COR-L47 (cell line): ENCODE results near the gene ATOH7.
"Not testable (repeated sequence)": the region's sequence is repeated elsewhere in the genome, so short reads cannot be mapped to it uniquely, and the experiment has no call there.

Experiments
- DNase-seq: peaks from one replicate; lab custom pipeline; 2025; lab: John Stamatoyannopoulos, UW

Gene ATOH7

DNA sequence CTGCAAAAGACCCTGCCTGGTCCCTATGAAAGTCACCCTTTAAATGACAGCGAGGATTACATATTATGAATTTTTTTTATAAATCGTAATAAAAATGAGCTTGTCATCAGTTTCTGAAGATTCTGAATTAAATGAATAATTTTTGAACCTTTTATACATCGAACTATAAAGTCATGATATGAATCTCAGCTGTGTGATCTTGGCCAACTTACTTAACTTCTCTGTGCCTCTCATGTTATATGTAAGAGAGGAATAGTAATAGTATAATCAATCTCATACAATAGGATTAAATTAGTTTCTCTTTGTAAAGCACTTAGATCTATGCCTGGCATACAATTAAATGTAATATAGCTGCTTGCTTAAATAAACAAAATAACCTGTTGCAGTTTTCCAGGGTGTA is 5.3 kb upstream of the ATOH7 start:
- DNase-seq, result no peak

DNA sequence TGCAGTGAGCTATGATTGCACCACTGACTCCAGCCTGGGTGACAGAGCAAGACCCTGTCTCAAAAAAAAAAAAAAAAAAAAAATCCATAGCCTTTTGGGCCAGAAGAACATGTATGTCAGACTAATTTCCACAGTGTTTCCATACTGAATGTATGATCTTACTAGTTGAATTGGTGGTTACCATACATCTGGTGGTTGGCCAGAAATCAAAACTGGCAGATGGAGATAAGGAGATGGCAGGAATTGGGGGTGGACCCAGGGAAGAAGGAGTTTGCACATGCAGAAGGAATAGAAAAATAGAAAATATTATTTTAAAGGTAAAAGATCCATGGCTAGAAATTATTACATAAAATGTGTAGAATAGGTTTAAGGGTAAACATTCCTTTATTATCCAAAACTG is 3.7 kb upstream of the ATOH7 start:
- DNase-seq, result no peak

- no peak for DNase-seq
These were observed 3.2 kb upstream of the ATOH7 start for GRCh38 chr10:68235111-68235510.

DNA sequence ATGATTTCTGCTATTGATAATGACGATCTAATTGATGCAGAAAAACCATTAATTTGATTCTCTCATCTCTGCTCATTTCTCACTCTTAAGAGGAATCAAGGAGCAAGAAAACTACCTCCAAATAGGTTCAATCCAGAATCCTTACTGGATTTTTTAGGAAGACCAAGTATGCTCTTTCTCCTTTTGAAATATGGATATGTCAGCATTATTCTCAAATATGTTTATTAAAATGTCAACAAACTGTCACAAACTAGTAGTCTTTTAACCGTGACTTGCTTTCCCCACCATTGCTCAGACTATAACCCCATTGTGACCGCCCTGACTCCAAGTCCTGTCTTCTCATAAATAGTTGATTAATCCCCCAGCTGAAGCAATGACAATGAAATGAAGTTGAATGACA is 1.1 kb upstream of the ATOH7 start:
- DNase-seq, result no peak

DNA sequence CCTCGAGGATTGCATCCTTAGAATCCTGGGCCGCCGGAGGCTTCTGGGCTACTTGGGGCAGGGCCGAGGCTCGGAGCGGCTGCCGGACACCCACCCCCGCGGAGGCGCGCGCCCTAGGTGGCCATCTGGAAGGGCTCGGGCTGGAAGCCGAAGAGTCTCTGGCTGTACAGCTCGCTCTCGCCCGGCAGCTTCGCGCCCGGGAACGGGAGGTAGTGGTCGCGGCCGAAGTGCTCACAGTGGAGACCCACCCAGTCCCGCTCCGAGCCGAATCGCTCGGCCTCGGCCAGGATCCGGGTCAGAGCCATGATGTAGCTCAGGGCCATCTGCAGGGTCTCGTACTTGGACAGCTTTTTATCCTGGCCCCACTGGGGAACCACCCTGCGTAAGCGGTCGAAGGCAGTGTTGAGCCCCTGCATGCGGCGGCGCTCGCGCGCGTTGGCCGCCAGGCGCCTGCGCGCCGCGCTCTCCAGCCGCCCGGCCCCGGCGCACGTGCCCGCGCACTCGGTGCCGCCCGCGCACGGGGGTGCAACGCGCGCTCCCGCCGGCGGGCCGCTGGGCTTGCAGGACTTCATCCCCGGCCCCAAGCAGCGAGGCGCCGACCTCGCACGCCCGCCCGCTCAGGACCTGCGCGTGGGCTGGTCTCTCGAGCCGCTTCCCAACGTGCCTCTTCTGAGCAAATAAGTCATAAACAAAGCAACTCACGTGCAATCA is 652 bp downstream of the ATOH7 start:
- peak; percentile 64 for DNase-seq

GRCh38 chr10:68230268-68230667 is 1.6 kb downstream of the ATOH7 start:
- no peak for DNase-seq

DNA sequence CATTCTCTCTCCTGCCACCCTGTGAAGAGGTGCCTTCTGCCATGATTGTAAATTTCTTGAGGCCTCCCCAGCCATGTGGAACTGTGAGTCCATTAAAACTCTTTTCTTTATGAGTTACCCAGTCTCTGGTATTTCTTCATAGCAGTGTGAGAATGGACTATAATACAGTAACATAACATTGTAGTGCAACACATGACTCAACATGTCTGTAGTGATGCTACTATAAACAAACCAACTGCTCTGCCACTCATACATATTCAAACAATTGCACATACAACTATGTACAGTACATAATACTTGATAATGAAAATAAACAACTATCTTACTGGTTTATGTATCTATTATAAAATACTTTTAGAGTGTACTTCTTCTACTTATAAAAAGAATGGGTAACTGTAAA is 7.1 kb downstream of the ATOH7 start:
- no peak for DNase-seq

DNA sequence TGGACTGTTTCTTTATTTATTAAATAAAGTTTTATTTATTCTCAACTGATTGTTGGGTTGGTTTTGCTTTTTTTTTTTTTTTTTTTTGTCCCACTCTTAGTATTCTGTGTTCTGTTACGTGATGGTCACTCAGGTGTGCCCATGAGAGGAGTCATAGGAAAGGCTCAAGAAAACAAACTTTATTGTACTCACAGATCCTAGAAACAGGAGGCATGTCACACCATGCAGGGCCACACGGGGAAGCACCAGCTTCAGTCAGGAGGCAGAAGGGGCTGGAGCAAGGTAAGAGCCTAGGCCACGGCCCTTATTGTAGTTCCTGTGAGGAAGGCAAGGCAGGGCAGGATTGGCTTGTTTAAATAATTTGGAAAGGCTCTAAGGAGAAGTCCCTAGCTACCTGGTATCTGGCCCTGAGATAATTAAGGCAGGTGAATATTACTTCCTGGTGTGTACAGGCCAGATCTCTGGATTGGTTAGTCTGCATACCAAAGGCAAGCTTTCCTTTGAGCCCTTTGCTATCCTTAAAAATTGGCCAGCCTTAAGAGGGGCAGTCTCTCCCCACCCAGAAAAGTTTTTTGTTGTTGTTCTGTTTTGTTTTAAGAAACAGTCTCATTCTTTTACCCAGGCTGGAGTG is 8.3 kb downstream of the ATOH7 start:
- DNase-seq, result no peak

GRCh38 chr10:68222391-68222790 is 9.5 kb downstream of the ATOH7 start:
- DNase-seq, result no peak

GRCh38 chr10:68221196-68221595 is 10.7 kb downstream of the ATOH7 start:
- no peak for DNase-seq

GRCh38 chr10:68218786-68219185 is 13.1 kb downstream of the ATOH7 start:
- DNase-seq, result no peak

- no peak for DNase-seq
These were observed 19.1 kb downstream of the ATOH7 start for GRCh38 chr10:68212721-68213352.

DNA sequence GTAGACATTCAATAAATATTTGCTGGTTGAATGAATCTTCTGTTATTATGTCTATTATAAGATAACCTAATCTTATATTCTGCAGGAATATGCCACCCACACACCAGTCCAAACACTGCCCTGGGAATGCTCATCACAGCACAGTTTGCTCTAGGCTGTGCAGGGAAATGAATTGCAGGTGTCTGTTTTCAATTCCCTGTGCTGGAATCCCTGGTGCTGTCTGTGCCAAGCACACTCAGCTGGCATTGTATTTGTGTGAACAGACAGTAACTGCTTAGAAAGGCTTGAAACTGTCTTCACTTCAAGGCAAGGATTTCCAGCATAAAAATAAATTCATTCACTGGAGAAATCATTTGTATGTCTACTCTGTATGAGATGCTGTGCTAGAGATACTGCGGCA is 20.2 kb downstream of the ATOH7 start:
- DNase-seq, result no peak

DNA sequence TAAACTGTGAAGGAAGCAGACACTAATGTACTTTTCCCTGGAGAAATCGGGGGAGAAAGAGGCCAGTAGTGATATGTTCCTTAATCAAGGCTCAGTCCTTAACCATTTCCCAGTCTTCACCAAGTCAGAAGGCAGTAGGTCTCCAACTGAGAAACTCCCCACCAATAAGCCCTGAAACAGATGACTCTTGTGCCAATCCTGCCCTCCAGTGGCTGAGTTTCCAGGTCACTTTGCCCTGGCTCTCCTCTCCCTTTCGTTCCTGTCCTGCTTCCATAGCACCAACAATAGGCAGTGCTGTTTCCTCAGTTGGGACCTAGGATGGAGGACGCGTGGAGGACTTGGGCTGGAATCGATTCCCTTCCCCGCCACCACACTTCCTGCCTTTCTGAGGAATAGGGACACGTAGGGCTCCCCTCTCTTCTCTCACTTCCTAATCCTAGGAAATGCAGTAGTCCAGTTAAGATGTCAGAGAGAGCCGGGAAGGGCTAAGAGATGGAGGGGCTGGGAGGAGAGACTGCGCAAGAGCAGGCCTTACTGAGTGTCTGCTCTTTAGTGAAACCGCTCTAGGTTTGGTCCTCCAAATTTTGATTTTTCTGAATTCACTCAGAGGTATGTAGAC is 23.4 kb downstream of the ATOH7 start:
- peak; percentile 33 for DNase-seq

DNA sequence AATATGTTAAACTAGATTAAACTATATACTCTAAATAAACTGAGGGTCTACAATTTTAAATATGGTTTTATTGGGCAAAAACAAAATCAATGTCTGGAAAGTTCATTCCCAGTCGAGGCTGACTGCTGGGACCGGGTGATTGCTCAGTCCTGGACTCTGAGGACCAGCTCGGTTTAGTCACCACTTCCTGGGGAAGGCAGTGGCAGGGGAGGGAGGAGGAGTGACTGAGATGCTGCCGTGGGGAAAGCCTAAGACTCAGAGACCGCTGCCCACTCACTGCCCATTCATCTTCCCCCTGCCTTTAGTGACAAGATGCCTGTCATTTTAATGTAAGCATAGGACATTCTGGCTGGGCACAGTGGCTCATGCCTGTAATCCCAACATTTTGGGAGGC is 29.0 kb downstream of the ATOH7 start:
- no peak for DNase-seq

GRCh38 chr10:68196701-68197100 is 35.2 kb downstream of the ATOH7 start:
- DNase-seq, result no peak

DNA sequence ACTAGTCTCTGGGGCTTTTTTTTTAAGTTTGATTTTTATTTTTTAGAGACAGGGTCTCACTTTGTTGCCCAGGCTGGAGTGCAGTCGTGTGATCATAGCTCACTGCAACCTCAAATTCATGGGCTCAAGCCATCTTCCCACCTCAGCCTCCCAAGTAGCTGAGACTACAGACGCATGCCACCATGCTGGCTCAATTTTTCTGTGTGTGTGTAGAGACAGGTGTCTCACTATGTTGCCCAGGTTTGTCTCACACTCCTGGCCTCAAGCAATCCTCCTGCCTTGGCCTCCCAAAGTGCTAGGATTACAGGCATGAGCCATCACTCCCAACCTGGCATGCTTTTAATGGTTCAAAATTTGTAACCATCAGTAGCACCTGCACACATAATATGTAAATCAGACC is 36.1 kb downstream of the ATOH7 start:
- not testable (repeated sequence) for DNase-seq

DNA sequence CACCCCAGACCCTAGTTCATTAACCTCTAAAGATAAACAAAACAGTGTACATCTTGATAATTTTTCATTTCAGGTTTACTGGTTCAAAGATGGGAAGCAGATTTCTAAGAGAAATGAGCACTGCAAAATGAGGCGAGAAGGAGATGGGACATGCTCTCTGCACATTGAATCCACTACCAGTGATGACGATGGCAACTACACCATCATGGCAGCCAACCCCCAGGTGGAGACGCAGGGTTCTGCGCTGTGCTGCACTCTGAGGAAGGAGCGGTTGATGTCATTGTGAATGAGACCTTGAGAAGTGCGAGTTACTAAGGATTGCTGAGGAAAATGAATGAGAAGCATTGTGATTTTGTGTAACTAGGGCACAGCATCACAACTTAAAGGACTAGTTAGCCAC is 37.6 kb downstream of the ATOH7 start:
- no peak for DNase-seq

DNA sequence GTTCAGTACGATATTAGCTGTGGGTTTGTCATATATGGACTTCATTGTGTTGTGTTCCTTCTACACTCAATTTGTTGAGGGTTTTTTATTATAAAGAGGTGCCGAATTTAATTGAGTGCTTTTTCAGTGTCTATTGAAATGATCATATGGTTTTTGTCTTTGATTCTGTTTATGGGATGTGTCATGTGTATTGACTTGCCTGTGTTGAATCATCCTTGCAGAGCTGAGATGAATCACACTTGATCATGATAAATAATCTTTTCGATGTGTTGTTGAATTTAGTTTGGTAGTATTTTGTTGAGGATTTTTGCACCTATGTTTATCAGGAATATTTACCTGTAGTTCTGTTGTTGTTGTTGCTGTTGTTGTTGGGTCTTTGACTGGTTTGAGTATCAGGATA is 39.8 kb downstream of the ATOH7 start:
- DNase-seq, result no peak

- DNase-seq, result no peak
These were observed 43.1 kb downstream of the ATOH7 start for GRCh38 chr10:68188835-68189234.

DNA sequence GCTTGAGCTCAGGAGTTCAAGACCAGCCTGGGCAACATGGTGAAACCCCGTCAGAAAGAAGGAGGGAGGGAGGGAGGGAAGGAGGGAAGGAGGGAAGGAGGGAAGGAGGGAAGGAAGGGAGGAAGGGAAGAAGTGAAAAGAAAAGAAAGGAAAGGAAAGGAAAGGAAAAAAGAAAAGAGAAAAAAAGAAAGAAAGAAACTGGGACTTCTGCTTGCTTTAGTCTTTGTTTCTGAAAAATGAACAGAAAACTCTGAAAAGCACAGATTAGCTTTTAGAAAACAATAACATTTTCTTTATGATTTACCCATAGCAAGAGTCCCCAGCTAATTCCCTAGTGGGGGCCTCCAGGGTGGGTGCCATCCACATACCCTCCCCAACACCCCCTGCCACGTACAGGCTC is 46.8 kb downstream of the ATOH7 start:
- DNase-seq, result no peak

- DNase-seq, result no peak
These were observed 47.4 kb downstream of the ATOH7 start for GRCh38 chr10:68184546-68184945.
